Measurements from ENCODE around the gene ACER3. TPM values are rescaled to one million over a fixed set of nuclear protein-coding genes. Genes with fewer than 3 reads are reported as not detected.
A peak's percentile ranks its signal among the peaks of the same experiment; 100 is the strongest.

Gene ACER3
- polyA plus RNA-seq, 3 donors = 14.7 to 17.0 (median 15.3) TPM

- no peak for DNase-seq (ENCODE audit: low read depth in 3 of 3, low spot score in 2 of 3)
Observed at GRCh38 chr11:77071671-77072605, 211.2 kb downstream of the ACER3 start.

GRCh38 chr11:77072851-77073327 is 212.2 kb downstream of the ACER3 start:
- no peak for DNase-seq (ENCODE audit: low read depth in 3 of 3, low spot score in 2 of 3)

- DNase-seq (ENCODE audit: low read depth in 3 of 3, low spot score in 2 of 3) = peak; percentile 57 to 67 (median 63)
Observed at GRCh38 chr11:77073328-77074001, 212.7 kb downstream of the ACER3 start.

- DNase-seq (ENCODE audit: low read depth in 3 of 3, low spot score in 2 of 3) = no peak
Observed at GRCh38 chr11:77074205-77074604, 213.5 kb downstream of the ACER3 start.

GRCh38 chr11:77074626-77075221 is 214.0 kb downstream of the ACER3 start:
- no peak for DNase-seq (ENCODE audit: low read depth in 3 of 3, low spot score in 2 of 3)

- no peak for DNase-seq (ENCODE audit: low read depth in 3 of 3, low spot score in 2 of 3)
Observed at GRCh38 chr11:77075425-77075905, 214.7 kb downstream of the ACER3 start.

Other genes with a start within 250 kb of the ACER3 start
- 10 to 100 TPM; 59.3 to 65.3 (median 65.2) TPM for gene LRRC32, start 190.2 kb upstream of the ACER3 start, polyA plus RNA-seq (ENCODE audit: insufficient read length in 3 of 3)
- 10 to 100 TPM; 21.8 to 23.1 (median 21.9) TPM for gene TSKU, start 77.6 kb upstream of the ACER3 start, polyA plus RNA-seq (ENCODE audit: insufficient read length in 3 of 3)
- gene B3GNT6, start 173.5 kb downstream of the ACER3 start, polyA plus RNA-seq (ENCODE audit: insufficient read length in 3 of 3) = not detected
- 10 to 100 TPM; 20.7 to 24.5 (median 21.2) TPM for gene CAPN5, start 206.1 kb downstream of the ACER3 start, polyA plus RNA-seq (ENCODE audit: insufficient read length in 3 of 3)
- under 1 TPM in 1 of 3 donors, not detected in 2; 0.25 TPM for gene OMP, start 241.9 kb downstream of the ACER3 start, polyA plus RNA-seq (ENCODE audit: insufficient read length in 3 of 3)

All from right renal cortex interstitium (tissue), 3 donors.